Retinal pigment epithelial cell (primary cell): ENCODE results near the gene OLIG2.

Experiments
- DNase-seq: peaks from one replicate; pipeline ENCODE4 v3.0.0-alpha.2; 2010; ENCODE audit warnings: low read depth
- H3K4me3 ChIP-seq: 2 replicates; pipeline ENCODE4 v1.5.1; 2011; ENCODE audit warnings: mild to moderate bottlenecking, low read length, control low read depth, moderate library complexity
- TF ChIP-seq, protein P1 (sequence below): conservative IDR thresholded peaks from 2 replicates; pipeline ENCODE4 v1.5.1; 2011; ENCODE audit warnings: low read depth, low read length, control low read depth, inconsistent platforms

Gene OLIG2

DNA sequence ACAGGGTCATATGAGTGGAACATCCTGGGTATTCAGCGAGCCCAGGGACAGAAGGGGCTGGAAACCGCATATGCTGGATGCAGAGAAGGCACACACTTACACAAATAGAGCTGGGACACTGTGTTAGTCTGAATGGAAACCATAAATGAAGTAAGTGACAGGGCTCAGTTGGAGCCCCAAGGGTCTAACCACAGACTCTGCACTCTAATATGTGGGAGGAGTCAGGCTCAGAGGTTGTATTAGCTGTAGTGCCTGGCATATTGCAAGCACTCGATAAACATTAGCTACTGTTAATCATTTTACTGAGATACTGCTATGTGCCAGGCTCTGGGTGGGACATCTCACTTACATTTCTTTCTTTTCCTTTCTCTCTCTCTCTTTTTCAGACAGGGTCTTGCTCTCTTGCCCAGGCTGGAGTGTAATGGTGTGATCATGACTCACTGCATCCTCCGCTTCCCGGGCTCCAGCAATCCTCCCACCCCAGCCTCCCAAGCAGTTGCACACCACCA, 37.7 kb downstream of the OLIG2 start:
- no peak overlapping the region for H3K4me3 ChIP-seq
- TF ChIP-seq, protein P1, sequence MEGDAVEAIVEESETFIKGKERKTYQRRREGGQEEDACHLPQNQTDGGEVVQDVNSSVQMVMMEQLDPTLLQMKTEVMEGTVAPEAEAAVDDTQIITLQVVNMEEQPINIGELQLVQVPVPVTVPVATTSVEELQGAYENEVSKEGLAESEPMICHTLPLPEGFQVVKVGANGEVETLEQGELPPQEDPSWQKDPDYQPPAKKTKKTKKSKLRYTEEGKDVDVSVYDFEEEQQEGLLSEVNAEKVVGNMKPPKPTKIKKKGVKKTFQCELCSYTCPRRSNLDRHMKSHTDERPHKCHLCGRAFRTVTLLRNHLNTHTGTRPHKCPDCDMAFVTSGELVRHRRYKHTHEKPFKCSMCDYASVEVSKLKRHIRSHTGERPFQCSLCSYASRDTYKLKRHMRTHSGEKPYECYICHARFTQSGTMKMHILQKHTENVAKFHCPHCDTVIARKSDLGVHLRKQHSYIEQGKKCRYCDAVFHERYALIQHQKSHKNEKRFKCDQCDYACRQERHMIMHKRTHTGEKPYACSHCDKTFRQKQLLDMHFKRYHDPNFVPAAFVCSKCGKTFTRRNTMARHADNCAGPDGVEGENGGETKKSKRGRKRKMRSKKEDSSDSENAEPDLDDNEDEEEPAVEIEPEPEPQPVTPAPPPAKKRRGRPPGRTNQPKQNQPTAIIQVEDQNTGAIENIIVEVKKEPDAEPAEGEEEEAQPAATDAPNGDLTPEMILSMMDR, result no peak
- no peak for DNase-seq

DNA sequence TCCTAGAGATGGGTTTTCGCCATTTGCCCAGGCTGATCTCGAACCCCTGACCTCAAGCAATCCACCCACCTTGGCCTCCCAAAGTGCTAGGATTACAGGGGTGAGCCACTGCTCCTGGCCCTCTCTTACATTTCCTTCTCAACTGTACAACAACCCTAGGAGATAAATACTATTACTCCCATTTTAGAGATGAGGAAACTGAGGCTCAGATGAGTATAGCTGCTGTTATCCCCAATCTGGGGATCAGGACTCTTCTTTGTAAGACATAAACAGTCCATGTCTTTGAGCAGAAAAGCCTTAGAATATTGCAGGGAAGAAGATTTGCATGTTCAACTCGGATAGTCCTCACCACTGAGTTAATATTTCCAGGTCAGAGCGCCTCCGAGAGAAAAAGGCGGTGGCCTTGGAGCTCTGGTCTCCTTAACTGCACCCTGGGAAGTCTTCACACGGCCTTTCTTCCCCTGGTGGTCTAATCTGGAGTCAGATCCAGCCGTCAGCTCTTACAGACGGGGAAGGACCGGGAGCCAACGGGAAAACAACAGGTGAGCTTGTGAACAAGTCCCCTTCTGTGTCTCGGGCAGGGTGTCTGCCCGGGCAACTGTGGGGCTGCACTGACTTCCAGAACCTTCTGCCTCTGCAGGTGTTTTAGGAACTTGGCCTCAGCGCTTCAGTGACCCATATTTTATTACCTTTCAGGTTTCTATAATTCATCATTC, 38.3 kb downstream of the OLIG2 start:
- DNase-seq, result no peak
- no peak overlapping the region for H3K4me3 ChIP-seq
- TF ChIP-seq, protein P1, result no peak

DNA sequence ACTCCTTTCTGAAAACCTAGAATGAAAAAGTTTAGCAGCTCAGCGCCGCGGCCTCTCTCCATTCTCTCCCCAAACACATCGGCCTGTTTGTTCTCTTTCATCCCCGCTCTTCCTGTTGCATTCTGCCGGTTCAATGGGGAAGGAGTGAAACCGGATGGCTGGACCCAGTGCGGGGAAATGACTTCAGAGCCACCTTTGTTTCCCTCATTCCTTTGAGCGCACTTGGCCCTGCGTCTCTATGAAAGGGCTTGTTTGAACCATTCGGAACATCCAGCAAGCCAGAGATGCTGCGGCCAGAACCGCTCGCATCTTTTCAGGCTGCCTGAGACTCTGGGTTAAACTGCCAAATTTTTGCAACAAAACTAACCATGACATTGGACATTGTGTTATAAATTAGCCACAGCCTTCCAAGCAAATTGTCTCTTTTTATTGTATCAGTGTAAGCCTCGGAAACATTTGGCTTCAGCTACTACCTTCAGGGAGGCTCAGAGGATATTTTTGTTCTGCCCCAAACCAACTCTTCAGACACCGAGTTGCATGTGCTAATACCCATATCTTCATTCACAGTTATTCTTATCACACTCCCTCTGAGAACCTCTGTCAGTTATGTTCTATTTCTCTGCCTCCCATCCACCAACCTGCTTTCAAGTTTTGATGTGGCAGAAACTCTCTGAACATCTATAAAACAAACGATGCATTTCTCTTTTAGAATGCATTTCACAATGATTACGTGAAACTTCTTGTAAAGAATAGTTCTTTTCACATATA, 39.1 kb downstream of the OLIG2 start:
- no peak for DNase-seq
- no peak overlapping the region for H3K4me3 ChIP-seq
- TF ChIP-seq, protein P1, result no peak

DNA sequence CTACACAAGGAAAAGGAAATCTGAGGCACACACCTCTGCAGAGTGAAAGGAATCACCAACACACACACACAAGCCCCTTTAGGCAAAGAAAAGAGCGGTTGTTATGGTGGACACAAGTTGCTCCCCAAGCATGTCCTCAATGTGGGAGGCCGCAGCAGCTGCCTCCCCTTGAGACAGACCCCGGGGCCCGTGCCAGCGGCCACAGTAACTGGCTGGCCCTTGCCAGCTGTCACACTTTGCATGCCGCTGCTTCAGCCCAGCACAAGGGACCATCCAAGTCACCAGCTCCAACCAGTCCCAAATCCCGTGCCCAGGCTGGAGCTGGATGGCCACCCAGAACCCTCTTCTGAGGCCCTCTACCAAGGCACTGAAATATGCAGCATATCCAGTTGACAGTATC, 41.3 kb downstream of the OLIG2 start:
- no peak overlapping the region for H3K4me3 ChIP-seq
- TF ChIP-seq, protein P1, result no peak
- no peak for DNase-seq

DNA sequence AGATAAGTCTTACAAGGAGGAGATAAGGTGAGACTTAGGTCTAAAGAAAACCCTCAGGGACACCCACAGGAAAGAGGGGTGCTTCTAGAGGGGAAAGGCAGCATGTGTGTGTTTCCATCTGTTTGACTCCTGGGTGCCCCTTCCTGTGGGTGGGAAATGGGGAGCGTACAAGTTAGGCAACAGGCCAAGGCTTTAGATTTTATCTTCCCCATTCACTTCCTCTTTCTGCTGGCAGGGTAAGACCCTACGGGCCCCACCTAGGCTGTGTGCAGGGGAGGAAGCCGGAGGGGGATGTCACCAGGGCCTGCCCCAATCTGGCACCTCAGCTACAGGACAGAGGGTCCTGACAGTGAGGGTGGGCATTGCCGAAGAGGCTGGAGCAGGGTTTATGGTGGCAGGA, 41.7 kb downstream of the OLIG2 start:
- H3K4me3 ChIP-seq, result no peak overlapping the region
- TF ChIP-seq, protein P1, result no peak
- DNase-seq, result no peak

DNA sequence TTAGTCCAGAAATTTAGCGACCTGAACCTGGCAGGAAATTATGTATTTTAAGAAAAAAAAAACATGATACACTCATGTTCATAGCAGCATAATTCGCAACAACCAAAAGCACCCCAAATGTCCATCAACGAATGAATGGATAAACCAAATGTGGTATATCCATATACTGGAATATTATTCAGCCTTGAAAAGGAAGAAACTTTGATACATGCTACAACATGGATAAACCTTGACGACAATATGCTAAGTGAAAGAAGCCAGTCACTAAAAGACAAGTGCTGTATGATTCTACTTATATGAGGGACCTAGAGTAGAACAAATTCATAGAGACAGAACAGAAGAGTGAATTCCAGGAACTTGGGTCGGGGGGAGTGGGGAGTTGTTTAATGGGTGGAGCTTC, 43.5 kb downstream of the OLIG2 start:
- H3K4me3 ChIP-seq, result no peak overlapping the region
- TF ChIP-seq, protein P1, result no peak
- no peak for DNase-seq

DNA sequence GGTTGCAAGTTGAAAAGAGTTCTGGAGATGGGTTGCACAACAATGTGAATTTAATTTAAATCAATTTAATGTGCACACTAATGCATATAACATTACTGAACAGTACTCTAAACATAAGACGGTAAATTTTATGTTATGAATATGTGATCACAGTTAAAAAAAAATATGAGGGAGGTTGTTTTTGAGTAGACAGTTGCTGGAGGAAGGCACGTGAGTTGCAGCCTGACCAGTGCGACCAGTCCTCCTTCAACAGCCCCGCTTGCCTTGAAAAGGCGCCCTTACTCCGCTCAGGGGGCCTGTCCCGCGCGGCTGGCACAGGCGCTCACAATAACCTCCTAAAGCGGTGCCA, 43.9 kb downstream of the OLIG2 start:
- no peak overlapping the region for H3K4me3 ChIP-seq
- TF ChIP-seq, protein P1, result no peak

More for the DNA sequence above, 43.9 kb downstream of the OLIG2 start:
- DNase-seq, result no peak
